ENCODE results near the gene TMEM145. TPM values are rescaled to one million over a fixed set of nuclear protein-coding genes. Genes with fewer than 3 reads are reported as not detected.
A peak's percentile ranks its signal among the peaks of the same experiment; 100 is the strongest.

The TMEM145 gene
- total RNA-seq, 2 experiments from 2014 or later: 1.8 TPM; not detected in 1

DNA sequence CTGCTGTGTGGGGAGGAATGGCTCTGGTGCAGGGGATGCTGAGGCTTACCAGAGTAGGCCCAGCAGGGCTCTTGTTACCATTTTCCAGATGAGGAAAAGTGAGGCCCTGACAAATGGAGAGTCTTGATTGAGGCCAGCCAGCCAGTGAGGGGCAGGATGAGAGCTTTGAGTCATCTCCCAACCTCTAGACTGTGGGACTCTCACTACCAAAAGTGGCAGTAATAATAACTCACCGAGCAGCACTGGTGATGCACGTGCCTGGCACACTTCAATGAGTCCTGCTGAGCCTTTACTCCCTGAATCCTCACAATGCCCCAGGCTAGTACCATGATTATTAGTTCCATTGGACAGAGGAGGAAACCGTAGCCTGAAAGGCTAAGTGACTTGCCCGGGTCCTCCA, 36.3 kb upstream of the TMEM145 start:
- no peak for DNase-seq (ENCODE audit: low spot score)
- H3K9me3 ChIP-seq (ENCODE audit: low read length): no peaks in the 10 kb centered on the region
- no peak overlapping the region for H3K4me3 ChIP-seq (ENCODE audit: low read depth, low read length, poor library complexity, severe bottlenecking)
- intact Hi-C loops (cut with micrococcal nuclease; ENCODE audit: unreplicated experiment): no loop called here
- no TSS peak for BruUV-seq (replicated peaks)
- no peak overlapping the region for H3K27ac ChIP-seq (ENCODE audit: low read depth, low read length, poor library complexity, severe bottlenecking)
- H3K79me2 ChIP-seq (ENCODE audit: insufficient read depth, low read depth, low read length): no peaks in the 10 kb centered on the region
- no peaks in the 10 kb centered on the region for H3K9me2 ChIP-seq (ENCODE audit: insufficient read depth, low read length)
- ChIA-PET POLR2A (no interaction called here), CTCF (ENCODE audit: unreplicated experiment) (no interaction called here)
- H2AFZ ChIP-seq (ENCODE audit: low read length): no peak overlapping the region
- peaks cover 25% of the 10 kb centered on the region for H3K4me1 ChIP-seq (ENCODE audit: insufficient read depth, low read length, poor library complexity, severe bottlenecking)
- H4K20me1 ChIP-seq (ENCODE audit: insufficient read depth, low read length): no peaks in the 10 kb centered on the region
- H3K36me3 ChIP-seq (ENCODE audit: insufficient read depth, low read length): 0 out of 2 replicates have a peak, but pooled peaks cover 8% of the 10 kb centered on the region
- TF ChIP-seq EZH2phosphoT487 (IDR thresholded peaks at IDR 0.05; ENCODE audit: borderline replicate concordance, low read depth, low read length): no peak
- TF ChIP-seq, protein P1, sequence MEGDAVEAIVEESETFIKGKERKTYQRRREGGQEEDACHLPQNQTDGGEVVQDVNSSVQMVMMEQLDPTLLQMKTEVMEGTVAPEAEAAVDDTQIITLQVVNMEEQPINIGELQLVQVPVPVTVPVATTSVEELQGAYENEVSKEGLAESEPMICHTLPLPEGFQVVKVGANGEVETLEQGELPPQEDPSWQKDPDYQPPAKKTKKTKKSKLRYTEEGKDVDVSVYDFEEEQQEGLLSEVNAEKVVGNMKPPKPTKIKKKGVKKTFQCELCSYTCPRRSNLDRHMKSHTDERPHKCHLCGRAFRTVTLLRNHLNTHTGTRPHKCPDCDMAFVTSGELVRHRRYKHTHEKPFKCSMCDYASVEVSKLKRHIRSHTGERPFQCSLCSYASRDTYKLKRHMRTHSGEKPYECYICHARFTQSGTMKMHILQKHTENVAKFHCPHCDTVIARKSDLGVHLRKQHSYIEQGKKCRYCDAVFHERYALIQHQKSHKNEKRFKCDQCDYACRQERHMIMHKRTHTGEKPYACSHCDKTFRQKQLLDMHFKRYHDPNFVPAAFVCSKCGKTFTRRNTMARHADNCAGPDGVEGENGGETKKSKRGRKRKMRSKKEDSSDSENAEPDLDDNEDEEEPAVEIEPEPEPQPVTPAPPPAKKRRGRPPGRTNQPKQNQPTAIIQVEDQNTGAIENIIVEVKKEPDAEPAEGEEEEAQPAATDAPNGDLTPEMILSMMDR (conservative IDR thresholded peaks at IDR 0.05; ENCODE audit: low read length): no peak
- no peak overlapping the region for H3K4me2 ChIP-seq (ENCODE audit: low read length)

DNA sequence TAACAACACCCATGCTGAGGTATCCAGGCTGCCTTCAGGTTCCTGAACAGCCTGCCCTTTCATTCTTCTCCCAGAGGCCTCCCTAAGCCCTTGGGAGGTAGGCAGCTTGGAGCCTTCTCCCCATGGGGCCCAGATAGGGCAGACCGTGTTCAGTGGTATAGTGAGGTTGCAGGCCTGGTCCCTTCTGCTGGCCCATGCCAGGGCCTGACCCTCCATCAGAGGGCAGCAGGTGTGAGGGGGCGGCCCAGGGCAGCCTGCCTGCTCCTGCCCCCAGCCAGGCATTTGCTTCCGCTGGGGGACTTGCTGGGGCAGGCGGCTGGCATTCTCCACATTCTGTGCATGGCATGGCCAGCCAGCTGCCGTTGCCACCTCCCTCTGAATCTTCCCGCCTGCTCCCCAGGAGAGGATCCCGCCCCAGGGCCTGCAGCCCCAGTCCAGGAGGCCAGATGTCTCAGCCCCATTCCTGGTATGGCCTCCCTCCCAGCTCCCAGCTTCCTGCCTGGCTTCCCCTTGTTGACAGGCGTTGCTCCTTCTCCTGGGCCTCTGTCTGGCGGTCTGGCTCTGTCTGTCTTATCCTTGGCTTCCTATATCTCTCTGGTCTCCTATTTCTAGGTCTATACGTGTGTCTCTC, 35.2 kb upstream of the TMEM145 start:
- ChIA-PET CTCF (ENCODE audit: unreplicated experiment) (no interaction called here), POLR2A (interaction anchor here (1.1 kb wide), 1 partner anchor 31 kb away, joined by 3 read pairs; no protein-coding TSS in a partner anchor)
- DNase-seq (ENCODE audit: low spot score): no peak
- Histone ChIP-seq H3K79me2 (ENCODE audit: insufficient read depth, low read depth, low read length) (no peaks in the 10 kb centered on the region), H3K4me1 (ENCODE audit: insufficient read depth, low read length, poor library complexity, severe bottlenecking) (peaks cover 36% of the 10 kb centered on the region), H3K4me2 (ENCODE audit: low read length) (no peak overlapping the region), H2AFZ (ENCODE audit: low read length) (no peak overlapping the region), H3K27ac (ENCODE audit: low read depth, low read length, poor library complexity, severe bottlenecking) (no peak overlapping the region), H3K36me3 (ENCODE audit: insufficient read depth, low read length) (0 out of 2 replicates have a peak, but pooled peaks cover 8% of the 10 kb centered on the region), H3K4me3 (ENCODE audit: low read depth, low read length, poor library complexity, severe bottlenecking) (no peak overlapping the region), H4K20me1 (ENCODE audit: insufficient read depth, low read length) (no peaks in the 10 kb centered on the region), H3K9me3 (ENCODE audit: low read length) (no peaks in the 10 kb centered on the region), H3K9me2 (ENCODE audit: insufficient read depth, low read length) (no peaks in the 10 kb centered on the region)
- TF ChIP-seq, protein P1 (conservative IDR thresholded peaks at IDR 0.05; ENCODE audit: low read length): no peak
- TF ChIP-seq EZH2phosphoT487 (IDR thresholded peaks at IDR 0.05; ENCODE audit: borderline replicate concordance, low read depth, low read length): no peak
- BruUV-seq (replicated peaks): no TSS peak
- intact Hi-C loops (cut with micrococcal nuclease; ENCODE audit: unreplicated experiment): no loop called here

DNA sequence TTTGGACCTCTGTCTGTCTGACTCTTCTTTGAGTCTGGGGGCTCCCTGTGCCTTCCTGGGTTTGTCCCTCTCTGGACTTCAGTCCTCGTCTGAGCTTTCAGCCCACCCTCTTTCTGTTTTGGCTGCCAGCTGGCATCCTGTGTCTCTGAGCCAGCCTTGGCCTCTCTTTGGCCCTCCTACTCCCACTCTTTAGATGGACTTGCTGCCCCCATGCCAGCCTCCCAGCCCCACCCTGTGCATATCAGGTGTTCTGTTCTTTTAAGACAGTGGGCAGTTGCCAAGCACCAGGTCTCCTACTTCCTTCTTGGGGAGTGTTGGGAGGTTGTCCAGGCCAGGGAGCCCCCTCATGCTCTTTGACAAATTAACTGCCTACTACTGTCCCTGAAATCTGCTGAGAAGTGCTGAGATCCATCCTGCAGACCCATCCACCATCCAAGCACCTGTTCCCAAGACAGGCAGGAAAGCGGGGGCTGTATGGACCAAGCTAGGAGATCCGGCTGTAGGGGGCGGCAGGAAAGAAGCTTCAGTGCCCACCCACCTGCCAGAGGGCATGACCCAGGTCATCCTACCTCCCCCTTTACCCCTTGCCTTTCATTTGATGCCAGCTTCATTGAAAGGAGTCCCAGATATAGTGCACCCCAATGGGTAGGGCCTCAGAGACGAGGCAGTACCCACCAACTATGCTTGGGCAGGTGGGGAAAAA, 34.5 kb upstream of the TMEM145 start:
- no peak overlapping the region for H2AFZ ChIP-seq (ENCODE audit: low read length)
- 0 out of 2 replicates have a peak, but pooled peaks cover 8% of the 10 kb centered on the region for H3K36me3 ChIP-seq (ENCODE audit: insufficient read depth, low read length)
- no peaks in the 10 kb centered on the region for H3K9me3 ChIP-seq (ENCODE audit: low read length)
- intact Hi-C loops (cut with micrococcal nuclease; ENCODE audit: unreplicated experiment): no loop called here
- peak overlapping the region; percentile 82 for H3K27ac ChIP-seq (ENCODE audit: low read depth, low read length, poor library complexity, severe bottlenecking)
- POLR2A ChIA-PET: interaction anchor here (1.1 to 2.6 kb wide), 3 partner anchors 8 to 36 kb away, joined by 3 to 11 read pairs (median 9); partner anchors contain the start of gene GSK3A
- DNase-seq (ENCODE audit: low spot score): no peak
- no peak for TF ChIP-seq EZH2phosphoT487 (IDR thresholded peaks at IDR 0.05; ENCODE audit: borderline replicate concordance, low read depth, low read length)
- TF ChIP-seq, protein P1 (conservative IDR thresholded peaks at IDR 0.05; ENCODE audit: low read length): no peak
- H3K4me2 ChIP-seq (ENCODE audit: low read length): peak overlapping the region; percentile 93
- BruUV-seq (replicated peaks): no TSS peak
- peaks cover 41% of the 10 kb centered on the region for H3K4me1 ChIP-seq (ENCODE audit: insufficient read depth, low read length, poor library complexity, severe bottlenecking)
- CTCF ChIA-PET (ENCODE audit: unreplicated experiment): no interaction called here
- H3K4me3 ChIP-seq (ENCODE audit: low read depth, low read length, poor library complexity, severe bottlenecking): peak overlapping the region; percentile 83
- no peaks in the 10 kb centered on the region for H3K9me2 ChIP-seq (ENCODE audit: insufficient read depth, low read length)
- no peaks in the 10 kb centered on the region for H3K79me2 ChIP-seq (ENCODE audit: insufficient read depth, low read depth, low read length)
- no peaks in the 10 kb centered on the region for H4K20me1 ChIP-seq (ENCODE audit: insufficient read depth, low read length)

All from OCI-LY7 (cell line).